Measurements from ENCODE around the gene OR52E1. TPM values are rescaled to one million over a fixed set of nuclear protein-coding genes. Genes with fewer than 3 reads are reported as not detected.

The OR52E1 gene
- total RNA-seq, 2 donors from 2014 or later, result not detected

- ATAC-seq, result no peak
These were observed 33.7 kb downstream of the OR52E1 start for GRCh38 chr11:5103066-5103465.

DNA sequence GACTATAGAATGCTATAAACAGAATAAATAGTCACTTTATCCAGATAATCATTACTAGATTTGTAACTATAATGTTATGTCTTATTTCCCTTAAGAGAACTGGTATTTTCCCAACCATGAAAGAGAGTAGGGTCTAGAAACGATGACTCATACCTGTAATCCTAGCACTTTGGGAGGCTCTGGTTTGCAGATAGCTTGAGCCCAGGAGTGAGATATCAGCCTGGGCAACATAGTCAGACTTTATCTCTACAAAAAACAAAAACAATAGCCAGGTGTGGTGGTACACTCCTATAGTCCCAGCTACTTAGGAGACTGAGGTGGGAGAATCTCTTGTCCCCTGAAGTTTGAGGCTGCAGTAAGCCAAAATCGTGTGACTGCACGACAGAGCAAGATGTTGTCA is 37.9 kb downstream of the OR52E1 start:
- ATAC-seq, result no peak
- DNase-seq, result no peak
- intact Hi-C loops (cut with DNase I), result no loop called here

More at GRCh38 chr11:5103066-5103465, 33.7 kb downstream of the OR52E1 start:
- intact Hi-C loops (cut with DNase I), result no loop called here
- DNase-seq, result no peak

- intact Hi-C loops (cut with DNase I), result no loop called here
- DNase-seq (no peak), ATAC-seq (no peak)
These were observed 46.0 kb downstream of the OR52E1 start for GRCh38 chr11:5115339-5115738.

GRCh38 chr11:5117588-5117987 is 48.2 kb downstream of the OR52E1 start:
- intact Hi-C loops (cut with DNase I), result no loop called here
- no peak for ATAC-seq
- DNase-seq, result no peak

DNA sequence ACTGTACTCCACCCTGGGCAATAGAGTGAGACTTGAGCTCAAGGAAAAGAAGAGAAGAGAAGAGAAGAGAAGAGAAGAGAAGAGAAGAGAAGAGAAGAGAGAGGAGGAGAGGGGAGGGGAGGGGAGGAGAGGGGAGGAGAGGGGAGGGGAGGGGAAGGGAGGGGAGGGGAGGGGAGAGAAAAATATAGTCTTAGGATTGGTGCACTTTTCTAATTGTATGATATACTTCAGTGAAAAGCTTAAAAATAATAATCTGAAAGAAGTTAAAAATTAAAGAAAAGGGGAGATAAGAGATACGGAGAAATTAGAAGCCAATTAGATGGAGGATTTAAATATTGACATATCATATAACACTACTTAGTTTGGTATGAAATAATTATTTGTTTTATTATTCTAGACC is 49.5 kb downstream of the OR52E1 start:
- intact Hi-C loops (cut with DNase I), result no loop called here
- DNase-seq (no peak), ATAC-seq (no peak)

Other genes starting within 250 kb of the OR52E1 start
- gene OR51F2, start 248.3 kb upstream of the OR52E1 start, total RNA-seq, result not detected
- gene OR51S1, start 220.4 kb upstream of the OR52E1 start, total RNA-seq, result not detected
- gene OR51T1, start 187.7 kb upstream of the OR52E1 start, total RNA-seq, result not detected
- not detected for gene OR51A7, start 165.8 kb upstream of the OR52E1 start, total RNA-seq
- not detected for gene OR51G2, start 150.2 kb upstream of the OR52E1 start, total RNA-seq
- gene OR51G1, start 145.2 kb upstream of the OR52E1 start, total RNA-seq, result not detected
- gene OR51A4, start 122.0 kb upstream of the OR52E1 start, total RNA-seq, result not detected
- not detected for gene OR51A2, start 113.9 kb upstream of the OR52E1 start, total RNA-seq
- not detected for gene OR51L1, start 74.7 kb upstream of the OR52E1 start, total RNA-seq
- not detected for gene OR52J3, start 23.0 kb upstream of the OR52E1 start, total RNA-seq
- not detected for gene OR52E2, start 9.9 kb upstream of the OR52E1 start, total RNA-seq
- not detected for gene OR52A5, start 68.8 kb downstream of the OR52E1 start, total RNA-seq
- gene OR52A1, start 85.2 kb downstream of the OR52E1 start, total RNA-seq, result not detected
- not detected for gene OR51V1, start 131.1 kb downstream of the OR52E1 start, total RNA-seq
- 100 to 1,000 TPM in 1 of 2 donors, 10 to 100 TPM in 1; 77.3 to 264 TPM for gene HBB, start 157.5 kb downstream of the OR52E1 start, total RNA-seq
- not detected for gene HBD, start 164.9 kb downstream of the OR52E1 start, total RNA-seq
- not detected for gene HBG1, start 180.3 kb downstream of the OR52E1 start, total RNA-seq
- not detected for gene HBG2, start 185.2 kb downstream of the OR52E1 start, total RNA-seq
- not detected for gene HBE1, start 200.4 kb downstream of the OR52E1 start, total RNA-seq
- gene OR51B4, start 232.4 kb downstream of the OR52E1 start, total RNA-seq, result not detected

All from left cardiac atrium (tissue), 4 donors.